ENCODE measurements around the gene SPRR1A.

DNA sequence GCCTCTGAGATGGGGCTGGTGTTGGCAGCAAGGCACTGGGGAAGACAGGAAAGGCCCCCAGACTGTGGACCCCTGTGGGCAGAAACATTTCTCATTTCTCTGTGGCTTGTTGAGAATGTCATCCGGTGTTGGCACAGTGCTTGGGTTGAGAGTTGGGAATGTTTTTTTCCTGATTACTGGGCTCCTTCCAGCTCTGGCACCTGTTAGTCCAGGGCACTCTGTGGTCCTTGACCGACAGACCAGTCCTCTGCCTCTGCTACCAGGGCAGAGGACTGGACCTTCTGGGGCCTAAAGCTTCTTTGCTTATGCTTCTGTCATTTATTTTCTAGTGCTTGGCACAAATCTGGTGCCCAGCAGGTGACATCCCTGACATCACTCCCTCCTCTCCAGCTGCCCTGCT lies 41.7 kb upstream of the SPRR1A start:
- TF ChIP-seq, protein P1, sequence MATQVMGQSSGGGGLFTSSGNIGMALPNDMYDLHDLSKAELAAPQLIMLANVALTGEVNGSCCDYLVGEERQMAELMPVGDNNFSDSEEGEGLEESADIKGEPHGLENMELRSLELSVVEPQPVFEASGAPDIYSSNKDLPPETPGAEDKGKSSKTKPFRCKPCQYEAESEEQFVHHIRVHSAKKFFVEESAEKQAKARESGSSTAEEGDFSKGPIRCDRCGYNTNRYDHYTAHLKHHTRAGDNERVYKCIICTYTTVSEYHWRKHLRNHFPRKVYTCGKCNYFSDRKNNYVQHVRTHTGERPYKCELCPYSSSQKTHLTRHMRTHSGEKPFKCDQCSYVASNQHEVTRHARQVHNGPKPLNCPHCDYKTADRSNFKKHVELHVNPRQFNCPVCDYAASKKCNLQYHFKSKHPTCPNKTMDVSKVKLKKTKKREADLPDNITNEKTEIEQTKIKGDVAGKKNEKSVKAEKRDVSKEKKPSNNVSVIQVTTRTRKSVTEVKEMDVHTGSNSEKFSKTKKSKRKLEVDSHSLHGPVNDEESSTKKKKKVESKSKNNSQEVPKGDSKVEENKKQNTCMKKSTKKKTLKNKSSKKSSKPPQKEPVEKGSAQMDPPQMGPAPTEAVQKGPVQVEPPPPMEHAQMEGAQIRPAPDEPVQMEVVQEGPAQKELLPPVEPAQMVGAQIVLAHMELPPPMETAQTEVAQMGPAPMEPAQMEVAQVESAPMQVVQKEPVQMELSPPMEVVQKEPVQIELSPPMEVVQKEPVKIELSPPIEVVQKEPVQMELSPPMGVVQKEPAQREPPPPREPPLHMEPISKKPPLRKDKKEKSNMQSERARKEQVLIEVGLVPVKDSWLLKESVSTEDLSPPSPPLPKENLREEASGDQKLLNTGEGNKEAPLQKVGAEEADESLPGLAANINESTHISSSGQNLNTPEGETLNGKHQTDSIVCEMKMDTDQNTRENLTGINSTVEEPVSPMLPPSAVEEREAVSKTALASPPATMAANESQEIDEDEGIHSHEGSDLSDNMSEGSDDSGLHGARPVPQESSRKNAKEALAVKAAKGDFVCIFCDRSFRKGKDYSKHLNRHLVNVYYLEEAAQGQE (IDR thresholded peaks at IDR 0.05; ENCODE audit: low read depth) = no peak
- TF ChIP-seq EP300 (IDR thresholded peaks at IDR 0.05; ENCODE audit: borderline replicate concordance) (no peak), YY1 (IDR thresholded peaks at IDR 0.05; ENCODE audit: low read depth) (no peak), FOXM1 (IDR thresholded peaks at IDR 0.05; ENCODE audit: borderline replicate concordance, low read depth) (no peak), EGR1 (IDR thresholded peaks at IDR 0.05) (no peak), TEAD4 (IDR thresholded peaks at IDR 0.05) (no peak), TAF1 (IDR thresholded peaks at IDR 0.05; ENCODE audit: low read depth) (no peak), CREB1 (IDR thresholded peaks at IDR 0.05; ENCODE audit: low read depth) (no peak)
- TF ChIP-seq, protein P2, sequence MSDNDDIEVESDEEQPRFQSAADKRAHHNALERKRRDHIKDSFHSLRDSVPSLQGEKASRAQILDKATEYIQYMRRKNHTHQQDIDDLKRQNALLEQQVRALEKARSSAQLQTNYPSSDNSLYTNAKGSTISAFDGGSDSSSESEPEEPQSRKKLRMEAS (IDR thresholded peaks at IDR 0.05) = no peak
